ENCODE results near the gene ERC2.

ERC2 gene

GRCh38 chr3:55882006-55882405 is 586.3 kb downstream of the ERC2 start:
- no peak overlapping the region for H3K27ac Mint-ChIP-seq
- ATAC-seq: no peak

GRCh38 chr3:55880357-55880756 is 587.9 kb downstream of the ERC2 start:
- H3K36me3 Mint-ChIP-seq (ENCODE audit: low read depth): no peaks in the 10 kb centered on the region
- DNase-seq (no peak), ATAC-seq (no peak)
- no peak overlapping the region for H3K27ac Mint-ChIP-seq
- no peaks in the 10 kb centered on the region for H3K4me1 Mint-ChIP-seq
- H3K4me3 Mint-ChIP-seq: no peak overlapping the region
- no peaks in the 10 kb centered on the region for H3K9me3 Mint-ChIP-seq
- H3K27me3 Mint-ChIP-seq: peaks cover 2% of the 10 kb centered on the region

More at GRCh38 chr3:55882006-55882405, 586.3 kb downstream of the ERC2 start:
- no peaks in the 10 kb centered on the region for H3K9me3 Mint-ChIP-seq
- DNase-seq: no peak
- peaks cover 2% of the 10 kb centered on the region for H3K27me3 Mint-ChIP-seq
- no peaks in the 10 kb centered on the region for H3K4me1 Mint-ChIP-seq
- H3K36me3 Mint-ChIP-seq (ENCODE audit: low read depth): no peaks in the 10 kb centered on the region
- H3K4me3 Mint-ChIP-seq: no peak overlapping the region

GRCh38 chr3:55879901-55880331 is 588.4 kb downstream of the ERC2 start:
- no peak for DNase-seq
- Mint-ChIP-seq H3K36me3 (ENCODE audit: low read depth) (no peaks in the 10 kb centered on the region), H3K27me3 (peaks cover 2% of the 10 kb centered on the region), H3K27ac (no peak overlapping the region), H3K4me1 (no peaks in the 10 kb centered on the region), H3K4me3 (no peak overlapping the region), H3K9me3 (no peaks in the 10 kb centered on the region)
- ATAC-seq: no peak

GRCh38 chr3:55877703-55878102 is 590.6 kb downstream of the ERC2 start:
- no peaks in the 10 kb centered on the region for H3K9me3 Mint-ChIP-seq
- H3K36me3 Mint-ChIP-seq (ENCODE audit: low read depth): no peaks in the 10 kb centered on the region
- H3K27me3 Mint-ChIP-seq: peaks cover 2% of the 10 kb centered on the region
- H3K4me1 Mint-ChIP-seq: no peaks in the 10 kb centered on the region
- H3K4me3 Mint-ChIP-seq: no peak overlapping the region
- no peak for DNase-seq
- no peak overlapping the region for H3K27ac Mint-ChIP-seq
- ATAC-seq: no peak

- H3K9me3 Mint-ChIP-seq: no peaks in the 10 kb centered on the region
- no peak overlapping the region for H3K4me3 Mint-ChIP-seq
- ATAC-seq (no peak), DNase-seq (no peak)
- H3K27me3 Mint-ChIP-seq: peaks cover 2% of the 10 kb centered on the region
- H3K36me3 Mint-ChIP-seq (ENCODE audit: low read depth): no peaks in the 10 kb centered on the region
- no peak overlapping the region for H3K27ac Mint-ChIP-seq
- H3K4me1 Mint-ChIP-seq: no peaks in the 10 kb centered on the region
These were observed 591.7 kb downstream of the ERC2 start for GRCh38 chr3:55876560-55876959.

GRCh38 chr3:55875113-55875512 is 593.2 kb downstream of the ERC2 start:
- Mint-ChIP-seq H3K36me3 (ENCODE audit: low read depth) (no peaks in the 10 kb centered on the region), H3K27me3 (peaks cover 2% of the 10 kb centered on the region), H3K27ac (no peak overlapping the region), H3K4me1 (no peaks in the 10 kb centered on the region), H3K9me3 (no peaks in the 10 kb centered on the region), H3K4me3 (no peak overlapping the region)
- no peak for DNase-seq
- ATAC-seq: no peak

- Mint-ChIP-seq H3K4me3 (no peak overlapping the region), H3K27ac (no peak overlapping the region), H3K9me3 (peaks cover 5% of the 10 kb centered on the region), H3K4me1 (no peaks in the 10 kb centered on the region), H3K27me3 (peaks cover 2% of the 10 kb centered on the region), H3K36me3 (ENCODE audit: low read depth) (no peaks in the 10 kb centered on the region)
- DNase-seq (no peak), ATAC-seq (no peak)
These were observed 594.6 kb downstream of the ERC2 start for GRCh38 chr3:55873523-55874254.

- no peak overlapping the region for H3K4me3 Mint-ChIP-seq
- ATAC-seq: no peak
- H3K9me3 Mint-ChIP-seq: peaks cover 6% of the 10 kb centered on the region
- H3K4me1 Mint-ChIP-seq: no peaks in the 10 kb centered on the region
- H3K27ac Mint-ChIP-seq: no peak overlapping the region
- no peak for DNase-seq
- no peaks in the 10 kb centered on the region for H3K36me3 Mint-ChIP-seq (ENCODE audit: low read depth)
- no peaks in the 10 kb centered on the region for H3K27me3 Mint-ChIP-seq
These were observed 597.7 kb downstream of the ERC2 start for GRCh38 chr3:55870594-55870993.

GRCh38 chr3:55868347-55868746 is 599.9 kb downstream of the ERC2 start:
- no peaks in the 10 kb centered on the region for H3K36me3 Mint-ChIP-seq (ENCODE audit: low read depth)
- H3K4me1 Mint-ChIP-seq: no peaks in the 10 kb centered on the region
- no peak overlapping the region for H3K4me3 Mint-ChIP-seq
- no peak for DNase-seq
- peaks cover 2% of the 10 kb centered on the region for H3K27me3 Mint-ChIP-seq
- peaks cover 8% of the 10 kb centered on the region for H3K9me3 Mint-ChIP-seq
- ATAC-seq: no peak
- no peak overlapping the region for H3K27ac Mint-ChIP-seq

GRCh38 chr3:55863028-55863427 is 605.2 kb downstream of the ERC2 start:
- H3K27ac Mint-ChIP-seq: no peak overlapping the region
- no peaks in the 10 kb centered on the region for H3K36me3 Mint-ChIP-seq (ENCODE audit: low read depth)
- H3K4me3 Mint-ChIP-seq: no peak overlapping the region
- H3K4me1 Mint-ChIP-seq: no peaks in the 10 kb centered on the region
- peaks cover 2% of the 10 kb centered on the region for H3K27me3 Mint-ChIP-seq
- DNase-seq (no peak), ATAC-seq (no peak)
- peaks cover 3% of the 10 kb centered on the region for H3K9me3 Mint-ChIP-seq

- Mint-ChIP-seq H3K9me3 (no peaks in the 10 kb centered on the region), H3K4me3 (no peak overlapping the region)
These were observed 608.1 kb downstream of the ERC2 start for GRCh38 chr3:55860049-55860721.

GRCh38 chr3:55859305-55859704 is 609.0 kb downstream of the ERC2 start:
- H3K4me1 Mint-ChIP-seq: no peaks in the 10 kb centered on the region
- H3K4me3 Mint-ChIP-seq: no peak overlapping the region
- H3K27me3 Mint-ChIP-seq: no peaks in the 10 kb centered on the region
- no peaks in the 10 kb centered on the region for H3K36me3 Mint-ChIP-seq (ENCODE audit: low read depth)
- H3K27ac Mint-ChIP-seq: no peak overlapping the region
- H3K9me3 Mint-ChIP-seq: no peaks in the 10 kb centered on the region
- ATAC-seq: no peak
- DNase-seq: no peak

More at GRCh38 chr3:55860049-55860721, 608.1 kb downstream of the ERC2 start:
- no peak for DNase-seq
- no peak overlapping the region for H3K27ac Mint-ChIP-seq
- ATAC-seq: no peak
- no peaks in the 10 kb centered on the region for H3K27me3 Mint-ChIP-seq
- no peaks in the 10 kb centered on the region for H3K4me1 Mint-ChIP-seq
- no peaks in the 10 kb centered on the region for H3K36me3 Mint-ChIP-seq (ENCODE audit: low read depth)

GRCh38 chr3:55858727-55859126 is 609.5 kb downstream of the ERC2 start:
- no peak overlapping the region for H3K4me3 Mint-ChIP-seq
- DNase-seq: no peak
- H3K36me3 Mint-ChIP-seq (ENCODE audit: low read depth): no peaks in the 10 kb centered on the region
- no peak overlapping the region for H3K27ac Mint-ChIP-seq
- no peaks in the 10 kb centered on the region for H3K4me1 Mint-ChIP-seq
- H3K27me3 Mint-ChIP-seq: no peaks in the 10 kb centered on the region
- no peaks in the 10 kb centered on the region for H3K9me3 Mint-ChIP-seq
- no peak for ATAC-seq

GRCh38 chr3:55858302-55858701 is 610.0 kb downstream of the ERC2 start:
- Mint-ChIP-seq H3K4me1 (no peaks in the 10 kb centered on the region), H3K27ac (no peak overlapping the region), H3K36me3 (ENCODE audit: low read depth) (no peaks in the 10 kb centered on the region), H3K4me3 (no peak overlapping the region), H3K9me3 (no peaks in the 10 kb centered on the region), H3K27me3 (no peaks in the 10 kb centered on the region)
- DNase-seq: no peak
- ATAC-seq: no peak

GRCh38 chr3:55857633-55858032 is 610.6 kb downstream of the ERC2 start:
- no peaks in the 10 kb centered on the region for H3K9me3 Mint-ChIP-seq
- DNase-seq: no peak
- H3K27ac Mint-ChIP-seq: no peak overlapping the region
- H3K4me1 Mint-ChIP-seq: no peaks in the 10 kb centered on the region
- H3K36me3 Mint-ChIP-seq (ENCODE audit: low read depth): no peaks in the 10 kb centered on the region
- no peak overlapping the region for H3K4me3 Mint-ChIP-seq
- no peak for ATAC-seq
- H3K27me3 Mint-ChIP-seq: no peaks in the 10 kb centered on the region

Data from activated naive CD8-positive, alpha-beta T cell treated with anti-CD3 and anti-CD28 coated beads, Interleukin-2, amount 50 U/mL, for 24 hours (primary cell).